RPMI8226 (cell line): ENCODE measurements around the gene SOX6.
"Not testable (repeated sequence)": the region's sequence is repeated elsewhere in the genome, so short reads cannot be mapped to it uniquely, and the experiment has no call there.

Experiments used
- DNase-seq: peaks from one replicate; pipeline ENCODE4 v3.0.0-alpha.2; 2015

SOX6 gene

DNA sequence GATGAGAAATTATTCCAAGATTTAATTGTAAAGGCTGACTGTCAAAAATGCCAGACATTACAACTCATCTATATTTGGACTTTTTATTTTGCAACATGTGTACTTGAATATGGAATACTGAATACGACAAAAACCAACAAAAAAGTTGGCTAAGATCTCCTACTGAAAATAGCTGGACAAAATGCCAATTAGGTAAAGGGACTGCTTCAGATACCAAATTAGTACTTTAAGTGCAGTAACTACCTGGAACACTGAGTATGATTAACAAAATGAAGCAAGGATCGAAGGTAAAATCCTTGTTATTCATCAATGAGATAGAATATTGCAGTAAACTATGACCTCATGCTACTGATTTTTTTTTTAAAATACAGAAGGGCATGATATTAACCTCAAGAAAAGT lies 173.8 kb downstream of the SOX6 start:
- no peak for DNase-seq

DNA sequence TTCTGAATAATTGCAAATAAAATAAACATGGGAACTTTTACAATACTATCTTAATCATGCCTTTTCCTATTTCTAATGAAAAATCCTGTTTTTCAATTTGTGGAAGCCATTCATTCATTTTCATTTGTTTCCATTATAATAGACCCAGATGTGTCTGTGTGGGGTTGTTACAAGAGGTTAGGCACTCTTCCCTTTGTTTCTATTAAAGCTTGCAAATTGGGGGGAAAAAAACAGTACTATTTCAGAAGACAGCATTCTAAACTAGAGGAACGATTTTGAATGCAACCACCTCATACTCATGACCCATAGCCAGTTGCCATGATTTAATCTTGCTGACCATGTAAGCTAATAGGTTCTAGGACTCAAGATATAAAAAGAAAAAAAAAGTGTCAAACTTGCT lies 175.5 kb downstream of the SOX6 start:
- DNase-seq = no peak

DNA sequence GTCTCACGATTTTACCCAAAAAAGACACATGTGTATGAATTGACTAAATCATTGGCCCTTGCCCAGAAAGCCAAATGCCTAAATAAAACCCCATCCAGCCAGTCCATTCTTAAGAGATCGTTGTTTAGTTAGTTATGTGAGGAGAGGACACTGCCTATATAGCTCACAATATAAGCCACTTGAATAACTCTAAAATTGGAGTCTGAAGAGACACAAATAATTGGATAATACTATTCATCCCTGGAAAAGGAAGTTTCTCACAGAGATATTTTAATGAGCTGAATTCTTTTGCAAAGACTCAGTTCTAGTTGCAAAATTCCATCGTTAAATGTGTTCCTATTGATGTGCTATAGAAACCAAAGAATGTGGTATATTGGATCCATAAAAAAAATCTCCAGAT lies 176.7 kb downstream of the SOX6 start:
- DNase-seq = no peak

DNA sequence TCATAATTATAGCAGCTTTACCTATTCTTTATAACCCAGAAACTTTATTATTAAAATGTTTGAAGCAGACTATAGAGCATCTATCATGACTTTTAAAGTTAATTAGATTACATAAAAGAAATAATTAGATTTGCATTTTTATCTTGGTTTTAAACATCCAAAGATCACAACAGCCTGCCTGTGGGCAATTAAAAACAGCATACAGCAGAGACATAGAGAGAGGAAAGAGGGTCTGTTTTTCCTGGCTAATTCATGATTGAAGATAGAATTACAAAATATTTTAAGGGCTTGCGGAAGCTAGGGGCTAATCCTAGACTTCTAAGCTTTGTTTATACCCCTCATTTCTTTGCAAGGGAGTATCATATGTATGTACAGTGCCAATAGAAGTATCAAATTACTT lies 178.1 kb downstream of the SOX6 start:
- DNase-seq = no peak

DNA sequence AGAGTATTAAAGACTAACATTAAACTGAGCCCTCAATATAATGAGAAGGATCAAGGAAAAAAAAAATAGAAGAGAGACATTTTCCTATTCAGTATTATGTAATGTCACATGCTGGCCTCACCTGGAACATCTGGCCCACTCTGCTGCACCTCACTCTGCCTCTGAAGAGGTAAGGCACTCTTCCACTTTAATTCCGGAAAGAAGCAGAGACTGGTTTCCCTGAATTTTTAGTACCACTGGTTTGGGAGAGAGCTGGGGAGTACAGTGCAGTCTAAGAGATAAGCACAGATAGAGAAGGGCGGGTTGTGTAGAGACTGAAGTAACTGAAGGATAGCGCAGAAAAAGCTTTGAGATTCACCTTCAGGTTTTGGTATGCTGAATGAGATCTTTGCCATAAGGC lies 178.7 kb downstream of the SOX6 start:
- DNase-seq = no peak

DNA sequence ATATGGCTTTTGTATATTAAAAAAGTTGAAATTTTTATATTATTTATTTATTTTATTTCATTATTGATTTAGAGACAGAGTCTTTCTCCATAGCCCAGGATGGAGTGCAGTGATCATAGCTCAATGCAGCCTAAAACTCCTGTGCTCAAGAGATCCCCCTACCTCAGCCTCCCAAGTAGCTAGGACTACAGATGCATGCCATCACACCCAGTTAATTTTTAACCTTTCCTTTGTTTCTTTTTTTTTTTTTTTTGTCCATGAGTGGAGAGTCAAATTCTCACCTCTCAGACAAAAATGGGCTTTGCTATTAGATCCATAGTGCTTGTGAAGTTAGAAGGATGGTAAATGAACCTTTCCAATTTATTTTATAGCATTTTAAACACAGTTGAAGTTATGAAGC lies 182.5 kb downstream of the SOX6 start:
- no peak for DNase-seq

DNA sequence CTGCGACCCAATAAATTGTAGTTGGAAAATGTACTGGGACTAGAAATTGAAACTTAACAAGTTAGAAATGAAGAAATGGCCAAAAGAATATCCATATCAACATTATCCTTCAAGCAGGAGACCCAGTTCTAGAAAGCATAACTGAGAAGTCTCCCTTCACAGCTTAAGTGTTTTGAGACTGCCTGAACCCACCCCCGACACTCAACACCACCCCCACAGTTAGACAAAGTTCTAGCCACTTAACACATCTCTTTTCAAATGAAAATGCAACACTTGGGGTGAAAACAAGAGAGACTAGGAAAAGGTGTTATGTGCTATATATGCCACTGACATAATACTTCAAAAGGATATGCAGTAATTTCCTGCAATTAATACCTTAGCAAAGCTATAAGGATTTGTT lies 184.5 kb downstream of the SOX6 start:
- DNase-seq = no peak

DNA sequence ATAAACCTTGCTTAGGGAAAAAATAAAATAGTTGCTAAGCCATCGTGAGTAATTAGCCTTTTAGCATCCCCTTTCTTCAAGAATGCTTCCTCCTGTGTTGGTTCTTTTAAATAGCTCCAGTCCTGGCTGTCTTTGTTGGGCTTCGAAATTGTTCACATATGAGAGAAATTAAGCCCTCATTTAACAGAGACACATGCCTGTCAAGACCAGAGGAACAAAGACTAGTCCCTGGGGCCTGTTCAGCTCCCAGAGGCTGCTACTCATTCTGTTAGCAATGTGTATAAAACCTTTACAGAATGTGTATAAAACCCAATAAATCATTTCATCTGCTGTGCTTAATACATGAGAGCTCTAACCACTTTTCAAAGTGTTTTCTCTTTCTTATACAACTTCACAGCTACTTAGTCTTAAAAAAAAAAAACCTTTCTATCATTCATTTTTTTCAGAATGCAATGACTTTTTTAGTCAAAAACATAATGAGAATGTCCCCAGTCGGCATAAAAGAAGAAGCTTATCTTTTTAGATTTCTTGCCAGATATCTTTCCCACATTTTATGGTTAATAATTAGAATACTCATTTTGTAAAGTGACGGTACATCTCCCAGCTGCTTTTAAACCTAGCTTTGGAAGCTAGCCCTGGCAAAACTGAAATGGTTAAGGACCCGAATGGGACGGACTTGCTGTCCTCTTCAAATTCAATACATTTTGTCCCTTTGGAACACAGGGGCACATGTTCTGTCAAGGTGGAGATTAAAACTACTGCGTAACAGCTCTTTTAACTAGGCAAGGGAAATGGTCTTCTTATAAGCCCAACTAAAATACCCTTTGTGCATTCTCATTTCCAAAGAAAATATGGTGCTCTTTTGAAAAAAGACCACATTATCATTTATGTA lies 186.1 kb downstream of the SOX6 start:
- no peak for DNase-seq

DNA sequence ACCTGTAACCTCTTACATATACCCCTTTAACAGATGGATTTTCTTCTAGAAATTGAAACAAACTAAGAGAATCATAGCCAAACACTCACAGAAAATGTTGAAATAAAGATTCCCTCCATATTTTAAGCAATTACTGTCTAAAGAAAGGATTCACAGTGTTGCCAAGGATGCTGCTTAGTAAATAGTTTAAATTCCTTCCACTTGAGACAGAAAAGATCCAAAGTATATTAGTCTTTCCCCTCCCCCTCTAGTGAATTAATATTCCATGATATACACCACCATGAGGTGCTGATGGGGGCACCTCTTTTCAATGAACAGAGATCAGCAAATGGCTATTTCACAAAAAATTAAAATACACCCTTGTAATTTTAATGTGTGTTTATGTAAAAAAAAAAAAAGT lies 186.8 kb downstream of the SOX6 start:
- no peak for DNase-seq

DNA sequence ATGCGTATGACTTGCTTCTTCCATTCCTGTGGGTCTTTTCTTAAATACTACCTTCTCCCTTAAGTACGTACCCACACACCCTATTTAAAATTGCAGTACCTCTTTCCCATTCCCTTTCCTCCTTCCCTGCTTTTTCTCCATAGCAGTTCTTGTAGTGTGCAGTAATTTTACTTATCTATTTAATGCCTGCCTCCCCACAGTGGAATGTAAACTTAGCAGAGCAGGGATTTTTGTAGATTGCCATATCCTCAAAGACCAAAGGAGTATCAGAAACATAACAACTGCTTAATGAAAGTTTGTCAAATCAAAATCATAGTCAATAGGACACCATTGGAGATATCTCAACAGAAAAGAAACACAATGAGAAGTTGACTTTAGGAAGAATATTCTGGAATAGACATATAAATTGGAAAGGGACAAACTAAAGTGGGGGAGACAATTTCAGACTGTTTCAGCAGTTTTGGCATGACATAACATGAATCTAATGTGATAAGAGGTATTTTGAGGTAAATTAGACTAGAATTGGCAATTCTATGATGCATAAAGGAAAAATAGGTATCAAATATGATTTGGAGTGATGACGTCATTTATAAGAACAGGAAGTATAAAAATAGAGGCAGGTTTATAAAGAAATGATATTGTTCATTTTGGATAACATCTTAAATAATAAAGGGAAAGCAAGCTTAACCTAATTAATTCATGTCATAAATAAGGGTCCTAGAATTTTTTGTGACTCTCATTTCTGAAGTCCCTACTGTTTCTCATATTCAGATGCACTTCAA lies 188.4 kb downstream of the SOX6 start:
- DNase-seq = no peak

DNA sequence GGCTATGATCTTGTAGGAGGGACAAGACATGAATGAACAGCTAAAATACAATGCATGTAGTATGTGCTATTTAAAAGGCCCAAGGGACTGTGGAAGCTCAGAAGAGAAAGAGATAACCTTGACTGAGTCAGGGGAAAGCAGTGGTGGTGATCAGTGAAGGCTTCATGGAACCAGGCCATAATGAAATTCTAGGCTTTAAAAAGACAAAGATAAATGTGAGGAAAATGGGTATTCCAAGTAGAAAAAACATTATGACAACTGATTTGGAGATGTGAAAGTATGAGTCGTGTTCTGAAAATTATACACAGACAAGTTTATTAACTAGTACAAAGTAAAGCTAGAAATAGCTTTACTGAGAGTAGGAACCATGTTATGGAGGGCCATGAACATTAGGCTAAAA lies 189.8 kb downstream of the SOX6 start:
- DNase-seq = no peak

DNA sequence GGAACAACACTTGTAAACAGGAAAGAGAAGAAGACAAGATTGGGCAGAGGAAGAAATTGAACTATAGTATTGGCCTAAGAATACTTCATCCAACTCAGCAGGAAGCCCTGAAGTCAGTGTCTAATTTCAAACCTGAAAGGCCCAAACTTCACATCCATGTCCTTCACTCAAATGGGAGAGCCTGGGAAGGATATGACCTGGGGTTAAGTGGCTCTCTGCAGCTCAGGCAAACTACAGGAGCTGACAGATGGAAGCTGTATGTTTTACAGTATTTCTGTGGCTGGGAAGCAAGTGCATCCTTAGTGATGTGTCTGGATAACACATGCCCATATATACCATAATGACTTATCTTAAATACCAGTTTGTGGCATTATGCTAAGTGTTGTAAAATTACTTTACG lies 196.2 kb downstream of the SOX6 start:
- DNase-seq = no peak

DNA sequence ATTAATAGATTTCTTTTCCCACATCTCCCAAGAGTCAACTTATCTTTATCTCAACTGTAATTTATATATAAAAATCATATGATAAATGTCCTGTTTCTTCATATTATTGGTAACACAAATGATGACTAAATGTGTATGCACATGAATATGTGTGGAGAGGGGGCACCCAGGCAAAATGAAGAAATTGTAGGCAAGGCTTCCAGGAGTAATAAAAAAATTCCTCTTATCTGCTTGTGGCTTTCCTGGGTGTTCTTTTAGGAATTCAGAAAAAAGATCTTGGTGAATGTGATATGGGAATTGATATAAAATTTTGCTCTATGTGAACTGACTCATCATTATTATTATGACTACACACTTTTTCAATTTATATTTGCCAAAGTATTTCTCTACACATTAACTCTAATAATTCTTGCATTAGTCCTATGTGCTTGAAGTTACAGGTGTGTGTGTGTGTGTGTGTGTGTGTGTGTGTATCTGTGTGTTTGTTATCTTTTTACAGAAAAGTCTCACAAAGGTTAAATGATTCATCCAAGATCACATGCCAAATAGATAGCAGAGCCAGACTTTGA lies 197.8 kb downstream of the SOX6 start:
- no peak for DNase-seq

DNA sequence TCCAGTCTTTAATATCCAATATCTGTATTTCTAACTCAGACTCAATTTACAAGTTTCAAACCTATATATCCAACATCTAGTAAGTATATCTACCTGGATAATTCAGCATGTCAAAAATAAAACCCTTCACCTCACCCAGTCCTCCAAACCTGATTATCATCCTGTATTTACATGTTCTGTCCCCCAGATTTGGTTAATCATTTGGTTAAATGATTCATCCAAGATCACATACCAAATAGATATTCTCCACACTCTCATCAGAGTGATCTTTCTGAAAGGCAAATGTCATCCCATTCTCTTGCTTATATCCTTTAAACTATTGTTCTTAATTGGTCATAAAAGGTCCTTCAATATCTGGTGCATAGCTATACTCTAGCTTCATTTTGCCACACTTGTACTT lies 199.0 kb downstream of the SOX6 start:
- no peak for DNase-seq

DNA sequence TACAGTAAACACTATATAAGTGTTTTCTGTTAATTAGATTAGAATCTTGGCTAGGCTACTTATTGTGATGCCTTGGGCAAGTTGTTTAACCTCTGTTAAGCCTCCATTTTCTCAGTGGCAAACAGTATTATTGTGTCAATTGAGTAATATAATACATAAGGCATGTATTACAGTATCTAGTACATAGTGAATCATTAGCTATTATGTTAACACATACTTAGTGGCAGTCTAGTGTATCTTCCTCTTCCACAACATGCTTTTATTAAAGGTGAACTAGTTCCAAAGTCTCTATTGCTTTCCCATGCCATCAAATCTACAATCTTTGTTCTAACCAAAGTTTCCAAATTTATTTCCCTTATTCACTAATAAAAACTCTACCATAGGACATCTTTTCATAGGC lies 200.9 kb downstream of the SOX6 start:
- no peak for DNase-seq

DNA sequence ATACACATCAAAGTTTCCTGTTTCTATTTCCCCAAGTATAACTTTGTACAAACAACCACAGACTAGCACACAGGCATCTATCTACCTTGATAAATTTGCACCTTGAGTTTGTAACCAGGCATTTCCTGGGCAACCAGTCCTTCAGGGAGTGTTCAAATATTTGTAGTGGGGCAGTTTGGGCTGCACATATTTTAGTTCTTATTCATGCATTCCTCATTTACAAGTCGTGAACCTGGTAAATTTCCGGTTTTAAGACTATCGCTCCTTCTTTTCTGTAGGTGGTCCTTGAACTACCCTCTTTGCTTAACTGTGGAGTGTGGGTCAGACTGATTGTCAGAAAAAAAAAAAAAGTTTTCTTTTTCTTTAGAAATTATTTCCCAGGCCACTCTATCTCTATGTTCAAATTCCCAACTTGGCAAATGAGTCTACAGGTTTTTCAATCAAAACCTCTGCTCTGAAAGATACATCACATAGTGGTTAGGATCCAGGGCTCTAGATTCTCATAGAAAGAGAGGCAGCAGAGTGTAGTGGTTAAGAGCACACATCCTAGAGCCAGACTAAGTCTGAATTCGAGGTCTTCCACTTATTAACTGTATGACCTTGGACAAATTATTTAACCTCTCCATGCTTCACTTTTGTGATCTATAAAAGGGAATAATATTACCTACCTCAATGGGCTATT lies 201.5 kb downstream of the SOX6 start:
- DNase-seq = no peak

DNA sequence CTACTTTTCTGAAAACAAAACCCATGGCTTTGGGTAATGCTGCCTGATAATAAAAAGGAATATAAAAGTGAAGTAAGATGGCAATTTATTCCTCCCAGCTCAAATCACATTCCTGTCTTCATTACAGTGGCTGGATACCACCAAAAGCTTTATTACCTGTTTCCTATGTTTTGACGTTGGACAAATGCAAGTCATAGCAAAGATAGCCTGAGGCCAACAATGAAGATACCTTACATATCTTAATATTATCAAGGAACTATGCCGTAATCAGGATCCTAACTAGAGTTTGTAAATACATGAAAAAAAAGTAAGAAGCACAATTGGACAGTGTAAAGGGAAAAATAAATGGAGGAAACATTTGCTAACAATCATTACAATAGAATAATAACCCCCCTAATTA lies 202.4 kb downstream of the SOX6 start:
- no peak for DNase-seq

DNA sequence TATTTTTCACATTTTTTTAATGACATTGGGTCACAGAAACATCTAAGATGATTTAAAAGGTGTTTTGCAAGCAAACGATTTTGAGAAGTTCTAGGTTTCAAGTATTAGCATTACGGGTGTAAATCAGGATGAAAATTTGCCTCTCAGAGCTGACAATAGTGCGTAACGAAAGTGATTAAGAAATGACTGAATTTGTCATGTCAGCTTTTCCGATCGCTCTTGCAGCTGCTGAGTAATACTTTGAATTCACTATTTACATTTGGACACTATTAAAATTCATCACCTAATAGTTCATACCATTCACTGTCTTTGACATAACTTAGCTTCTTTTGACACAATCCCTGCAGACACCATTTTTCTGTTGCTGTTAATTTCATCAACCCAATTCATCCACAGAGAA lies 205.2 kb downstream of the SOX6 start:
- no peak for DNase-seq

DNA sequence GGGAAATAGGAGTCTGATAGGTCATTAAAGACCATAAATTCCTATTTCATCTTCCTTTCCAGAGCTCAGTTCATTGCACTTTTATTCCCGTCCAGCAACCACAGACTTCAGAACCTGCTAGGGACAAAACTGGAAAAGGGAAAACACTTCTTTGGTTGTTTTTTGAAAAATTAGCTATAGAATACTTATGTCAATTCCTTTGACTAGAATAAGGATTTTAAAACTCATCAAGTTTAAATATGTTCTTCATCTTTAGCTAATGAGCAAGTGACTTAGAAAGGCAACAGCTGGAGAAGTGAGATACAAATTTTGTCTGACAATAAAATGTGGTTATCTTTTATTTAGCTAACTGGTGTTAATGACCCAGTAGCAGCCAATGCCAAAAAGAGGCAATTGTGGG lies 206.9 kb downstream of the SOX6 start:
- no peak for DNase-seq

DNA sequence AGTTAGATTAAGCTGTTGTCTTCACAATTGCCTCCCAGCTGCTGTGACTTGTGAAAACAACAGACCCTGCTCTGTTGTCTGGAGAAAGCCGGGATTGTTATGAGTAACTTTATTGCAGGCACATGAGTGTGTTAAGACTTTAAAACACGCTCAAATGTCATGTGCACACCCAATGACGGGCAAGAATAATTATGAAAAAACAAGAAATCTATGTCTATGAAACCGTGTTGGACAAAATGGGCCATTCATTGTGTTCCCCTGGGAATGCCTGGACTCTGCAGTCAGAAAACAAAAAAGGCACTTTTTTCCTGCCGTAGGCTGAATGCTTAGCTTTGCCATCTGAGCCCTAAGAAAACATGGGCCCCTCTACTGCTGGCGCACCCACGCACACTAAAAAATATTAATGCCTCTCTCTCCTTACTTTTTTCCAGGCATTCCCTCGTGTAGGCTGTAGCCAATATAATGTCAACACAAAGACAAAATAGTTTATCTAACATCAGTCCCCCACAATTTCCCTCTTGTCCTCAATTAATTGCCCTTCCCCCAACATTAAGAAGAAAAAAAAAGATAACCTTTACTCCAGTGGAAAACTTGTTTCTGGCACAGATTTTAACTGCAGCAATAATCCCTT lies 207.9 kb downstream of the SOX6 start:
- no peak for DNase-seq

DNA sequence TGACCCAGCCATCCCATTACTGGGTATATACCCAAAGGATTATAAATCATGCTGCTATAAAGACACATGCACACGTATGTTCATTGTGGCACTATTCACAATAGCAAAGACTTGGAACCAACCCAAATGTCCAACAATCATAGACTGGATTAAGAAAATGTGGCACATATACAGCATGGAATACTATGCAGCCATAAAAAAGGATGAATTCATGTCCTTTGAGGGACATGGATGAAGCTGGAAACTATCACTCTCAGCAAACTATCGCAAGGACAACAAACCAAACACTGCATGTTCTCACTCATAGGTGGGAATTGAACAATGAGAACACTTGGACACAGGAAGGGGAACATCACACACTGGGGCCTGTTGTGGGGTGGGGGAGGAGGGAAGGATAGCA lies 209.4 kb downstream of the SOX6 start:
- DNase-seq = not testable (repeated sequence)

DNA sequence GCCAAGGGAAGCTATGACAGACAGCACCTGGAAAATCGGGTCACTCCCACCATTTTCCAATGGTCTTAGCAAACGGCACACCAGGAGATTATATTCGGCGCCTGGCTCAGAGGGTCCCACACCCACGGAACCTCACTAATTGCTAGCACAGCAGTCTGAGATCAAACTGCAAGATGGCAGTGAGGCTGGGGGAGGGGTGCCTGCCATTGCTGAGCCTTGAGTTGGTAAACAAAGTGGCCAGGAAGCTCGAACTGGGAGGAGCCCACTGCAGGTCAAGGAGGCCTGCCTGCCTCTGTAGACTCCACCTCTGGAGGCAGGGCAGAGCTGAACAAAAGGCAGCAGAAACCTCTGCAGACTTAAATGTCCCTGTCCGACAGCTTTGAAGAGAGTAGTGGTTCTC lies 214.7 kb downstream of the SOX6 start:
- DNase-seq = not testable (repeated sequence)

DNA sequence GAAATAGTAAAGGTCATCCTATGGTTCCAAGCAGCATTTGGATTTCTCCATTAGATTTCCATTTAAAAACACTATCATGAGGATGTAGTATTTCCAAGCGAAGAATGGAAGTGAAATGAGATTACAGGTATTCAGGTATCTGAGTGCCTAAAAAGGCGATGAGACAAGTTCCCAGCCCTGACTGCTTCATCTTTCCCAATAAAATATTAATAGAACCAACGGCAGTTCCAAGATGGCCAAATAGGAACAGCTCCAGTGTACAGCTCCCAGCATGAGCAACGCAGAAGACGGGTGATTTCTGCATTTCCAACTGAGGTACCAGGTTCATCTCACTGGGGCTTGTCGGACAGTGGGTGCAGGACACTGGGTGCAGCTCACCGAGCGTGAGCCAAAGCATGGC lies 215.2 kb downstream of the SOX6 start:
- DNase-seq = not testable (repeated sequence)
